GM10266 (cell line): ENCODE data around the gene PIGQ.

ENCODE experiments used
- DNase-seq: peaks from one replicate; pipeline ENCODE4 v3.0.0; 2012; ENCODE audit errors: extremely low spot score
- TF ChIP-seq, protein P1 (sequence below): IDR thresholded peaks from 2 replicates; pipeline ENCODE4 v1.5.1; 2012; ENCODE audit warnings: mild to moderate bottlenecking, low read depth; ENCODE audit not compliant: control insufficient read depth, insufficient read depth; ENCODE audit errors: missing control alignments

Gene PIGQ

GRCh38 chr16:546909-547770 lies 22.6 kb upstream of the PIGQ start:
- DNase-seq = no peak
- TF ChIP-seq, protein P1, sequence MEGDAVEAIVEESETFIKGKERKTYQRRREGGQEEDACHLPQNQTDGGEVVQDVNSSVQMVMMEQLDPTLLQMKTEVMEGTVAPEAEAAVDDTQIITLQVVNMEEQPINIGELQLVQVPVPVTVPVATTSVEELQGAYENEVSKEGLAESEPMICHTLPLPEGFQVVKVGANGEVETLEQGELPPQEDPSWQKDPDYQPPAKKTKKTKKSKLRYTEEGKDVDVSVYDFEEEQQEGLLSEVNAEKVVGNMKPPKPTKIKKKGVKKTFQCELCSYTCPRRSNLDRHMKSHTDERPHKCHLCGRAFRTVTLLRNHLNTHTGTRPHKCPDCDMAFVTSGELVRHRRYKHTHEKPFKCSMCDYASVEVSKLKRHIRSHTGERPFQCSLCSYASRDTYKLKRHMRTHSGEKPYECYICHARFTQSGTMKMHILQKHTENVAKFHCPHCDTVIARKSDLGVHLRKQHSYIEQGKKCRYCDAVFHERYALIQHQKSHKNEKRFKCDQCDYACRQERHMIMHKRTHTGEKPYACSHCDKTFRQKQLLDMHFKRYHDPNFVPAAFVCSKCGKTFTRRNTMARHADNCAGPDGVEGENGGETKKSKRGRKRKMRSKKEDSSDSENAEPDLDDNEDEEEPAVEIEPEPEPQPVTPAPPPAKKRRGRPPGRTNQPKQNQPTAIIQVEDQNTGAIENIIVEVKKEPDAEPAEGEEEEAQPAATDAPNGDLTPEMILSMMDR = no peak

- no peak for DNase-seq
- TF ChIP-seq, protein P1 = no peak
Measured at GRCh38 chr16:548586-548985, 21.2 kb upstream of the PIGQ start.

DNA sequence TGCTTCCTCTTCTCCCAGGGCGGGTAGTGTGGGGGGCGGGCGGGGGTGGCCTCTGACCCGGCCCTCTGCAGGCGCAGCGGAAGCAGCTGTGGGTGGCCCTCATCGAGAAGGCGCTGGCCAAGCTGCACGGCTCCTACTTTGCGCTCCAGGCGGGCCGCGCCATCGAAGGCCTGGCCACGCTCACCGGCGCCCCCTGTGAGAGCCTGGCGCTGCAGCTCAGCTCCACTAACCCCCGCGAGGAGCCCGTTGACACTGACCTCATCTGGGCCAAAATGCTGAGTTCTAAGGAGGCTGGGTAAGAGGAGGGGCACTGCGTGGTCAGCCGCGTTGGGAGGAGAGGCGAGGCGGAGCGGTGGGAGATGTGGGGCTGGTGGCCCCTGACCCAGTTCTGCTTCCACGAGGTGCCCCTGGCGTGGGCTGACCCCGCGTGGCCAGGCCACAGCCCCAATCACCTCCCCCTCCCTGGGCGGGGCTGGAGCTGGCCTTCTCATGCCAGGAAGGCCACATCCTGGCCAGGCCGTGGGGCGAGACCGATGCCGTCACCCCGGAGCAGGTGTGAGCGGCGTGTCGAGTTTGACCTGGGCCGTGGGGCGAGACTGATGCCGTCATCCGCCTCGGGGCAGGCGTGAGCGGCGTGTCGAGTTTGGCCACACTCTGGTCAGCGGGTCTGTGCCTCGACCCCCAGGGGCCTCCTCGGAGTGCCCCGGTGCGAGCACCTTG lies 20.1 kb upstream of the PIGQ start:
- DNase-seq = no peak
- TF ChIP-seq, protein P1 = no peak

DNA sequence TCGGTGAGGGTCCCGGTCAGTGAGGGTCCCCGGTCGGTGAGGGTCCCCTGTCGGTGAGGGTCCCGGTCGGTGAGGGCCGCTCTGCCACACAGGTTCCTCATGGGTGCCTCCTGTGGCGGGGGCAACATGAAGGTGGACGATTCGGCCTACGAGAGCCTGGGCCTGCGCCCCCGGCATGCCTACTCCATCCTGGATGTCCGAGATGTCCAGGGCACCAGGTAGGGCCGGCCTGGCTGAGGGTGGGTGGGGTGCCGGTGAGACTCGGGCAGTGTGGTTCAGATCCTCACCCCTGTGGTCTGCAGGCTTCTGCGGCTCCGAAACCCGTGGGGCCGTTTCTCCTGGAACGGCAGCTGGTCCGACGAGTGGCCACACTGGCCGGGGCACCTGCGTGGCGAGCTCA lies 18.6 kb upstream of the PIGQ start:
- TF ChIP-seq, protein P1 = no peak
- no peak for DNase-seq

GRCh38 chr16:552171-552570 lies 17.6 kb upstream of the PIGQ start:
- TF ChIP-seq, protein P1 = no peak

DNA sequence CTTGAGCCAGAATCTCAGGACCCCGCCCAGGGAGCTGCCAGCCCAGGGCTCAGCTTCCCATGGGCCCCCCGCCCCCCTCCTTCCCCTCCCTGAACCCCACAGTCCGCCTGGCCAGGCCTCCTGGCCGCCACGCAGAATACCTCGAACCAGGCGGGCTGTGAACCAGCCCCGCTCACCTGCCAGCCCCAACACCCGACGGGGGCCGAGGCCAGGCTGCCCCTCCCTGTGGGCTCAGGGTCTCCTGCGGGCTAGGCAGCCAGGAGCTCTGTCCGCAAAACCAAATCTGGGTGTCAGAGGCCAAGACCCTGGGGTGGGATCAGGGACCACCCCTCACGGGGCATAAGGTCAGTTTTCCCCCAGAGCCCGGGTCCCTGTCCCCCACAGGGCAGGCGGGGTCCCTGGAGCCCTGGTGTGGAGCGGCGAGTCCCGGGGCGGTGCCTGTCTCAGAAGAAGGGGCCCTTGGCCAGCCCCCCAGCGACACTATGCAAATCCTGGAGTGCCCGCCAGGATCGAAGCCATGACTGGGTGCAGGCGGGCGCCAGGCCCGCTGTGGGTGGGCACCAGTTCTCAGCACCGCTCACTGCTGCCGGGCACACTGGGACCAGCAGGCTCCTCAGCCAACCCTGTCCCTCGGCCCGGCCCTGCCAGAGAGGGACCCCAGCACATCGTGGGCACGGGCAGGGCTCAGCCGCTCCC lies 16.0 kb upstream of the PIGQ start:
- no peak for DNase-seq
- TF ChIP-seq, protein P1 = no peak

More at GRCh38 chr16:552171-552570, 17.6 kb upstream of the PIGQ start:
- DNase-seq = no peak
